Activated naive CD8-positive, alpha-beta T cell treated with anti-CD3 and anti-CD28 coated beads, Interleukin-2, amount 50 U/mL, for 16 hours (primary cell): ENCODE data around the gene PCDHGA12.

Source experiments
- DNase-seq: peaks from one replicate; pipeline ENCODE4 v3.0.0-alpha.2; 2020; ENCODE audit warnings: low read depth, low spot score

Gene PCDHGA12

GRCh38 chr5:141439411-141440141 lies 9.3 kb downstream of the PCDHGA12 start:
- DNase-seq, result no peak

- DNase-seq, result no peak
Measured at GRCh38 chr5:141440341-141440740, 10.0 kb downstream of the PCDHGA12 start.

GRCh38 chr5:141441571-141442170 lies 11.4 kb downstream of the PCDHGA12 start:
- no peak for DNase-seq

GRCh38 chr5:141465351-141465750 lies 35.0 kb downstream of the PCDHGA12 start:
- no peak for DNase-seq

- DNase-seq, result no peak
Measured at GRCh38 chr5:141475625-141476131, 45.4 kb downstream of the PCDHGA12 start, which contains the start of gene PCDHGC3. Gene PCDHGC3 (plus strand): TSS chr5:141475966. CDS start chr5:141476117, 151 bp downstream.

GRCh38 chr5:141476132-141476911 lies 46.0 kb downstream of the PCDHGA12 start:
- DNase-seq, result no peak

GRCh38 chr5:141477044-141477575 lies 46.8 kb downstream of the PCDHGA12 start:
- DNase-seq, result no peak

GRCh38 chr5:141477815-141478214 lies 47.5 kb downstream of the PCDHGA12 start:
- DNase-seq, result no peak

- no peak for DNase-seq
Measured at GRCh38 chr5:141478321-141478945, 48.1 kb downstream of the PCDHGA12 start.

GRCh38 chr5:141479776-141480175 lies 49.5 kb downstream of the PCDHGA12 start:
- DNase-seq, result no peak
